Measurements from ENCODE around the gene C2orf69.
A peak's percentile ranks its signal among the peaks of the same experiment; 100 is the strongest.

Gene C2orf69

GRCh38 chr2:199940373-199940772 lies 29.3 kb downstream of the C2orf69 start:
- TF ChIP-seq, protein P1, sequence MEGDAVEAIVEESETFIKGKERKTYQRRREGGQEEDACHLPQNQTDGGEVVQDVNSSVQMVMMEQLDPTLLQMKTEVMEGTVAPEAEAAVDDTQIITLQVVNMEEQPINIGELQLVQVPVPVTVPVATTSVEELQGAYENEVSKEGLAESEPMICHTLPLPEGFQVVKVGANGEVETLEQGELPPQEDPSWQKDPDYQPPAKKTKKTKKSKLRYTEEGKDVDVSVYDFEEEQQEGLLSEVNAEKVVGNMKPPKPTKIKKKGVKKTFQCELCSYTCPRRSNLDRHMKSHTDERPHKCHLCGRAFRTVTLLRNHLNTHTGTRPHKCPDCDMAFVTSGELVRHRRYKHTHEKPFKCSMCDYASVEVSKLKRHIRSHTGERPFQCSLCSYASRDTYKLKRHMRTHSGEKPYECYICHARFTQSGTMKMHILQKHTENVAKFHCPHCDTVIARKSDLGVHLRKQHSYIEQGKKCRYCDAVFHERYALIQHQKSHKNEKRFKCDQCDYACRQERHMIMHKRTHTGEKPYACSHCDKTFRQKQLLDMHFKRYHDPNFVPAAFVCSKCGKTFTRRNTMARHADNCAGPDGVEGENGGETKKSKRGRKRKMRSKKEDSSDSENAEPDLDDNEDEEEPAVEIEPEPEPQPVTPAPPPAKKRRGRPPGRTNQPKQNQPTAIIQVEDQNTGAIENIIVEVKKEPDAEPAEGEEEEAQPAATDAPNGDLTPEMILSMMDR (IDR thresholded peaks at IDR 0.05; ENCODE audit: extremely low read depth, insufficient read depth, missing control alignments), result peak; percentile 43
- DNase-seq (ENCODE audit: low spot score), result no peak
- in situ Hi-C loops (cut with MboI; ENCODE audit: low pct_unique_long_range_greater_than_20kb, low sequenced_read_pairs, unreplicated experiment), result no loop called here

GRCh38 chr2:199943373-199943772 lies 32.3 kb downstream of the C2orf69 start:
- in situ Hi-C loops (cut with MboI; ENCODE audit: low pct_unique_long_range_greater_than_20kb, low sequenced_read_pairs, unreplicated experiment), result no loop called here
- TF ChIP-seq, protein P1 (IDR thresholded peaks at IDR 0.05; ENCODE audit: extremely low read depth, insufficient read depth, missing control alignments), result no peak
- DNase-seq (ENCODE audit: low spot score), result no peak

- no peak for DNase-seq (ENCODE audit: low spot score)
- TF ChIP-seq, protein P1 (IDR thresholded peaks at IDR 0.05; ENCODE audit: extremely low read depth, insufficient read depth, missing control alignments), result no peak
- in situ Hi-C loops (cut with MboI; ENCODE audit: low pct_unique_long_range_greater_than_20kb, low sequenced_read_pairs, unreplicated experiment), result no loop called here
Measured at GRCh38 chr2:199946196-199946595, 35.1 kb downstream of the C2orf69 start.

DNA sequence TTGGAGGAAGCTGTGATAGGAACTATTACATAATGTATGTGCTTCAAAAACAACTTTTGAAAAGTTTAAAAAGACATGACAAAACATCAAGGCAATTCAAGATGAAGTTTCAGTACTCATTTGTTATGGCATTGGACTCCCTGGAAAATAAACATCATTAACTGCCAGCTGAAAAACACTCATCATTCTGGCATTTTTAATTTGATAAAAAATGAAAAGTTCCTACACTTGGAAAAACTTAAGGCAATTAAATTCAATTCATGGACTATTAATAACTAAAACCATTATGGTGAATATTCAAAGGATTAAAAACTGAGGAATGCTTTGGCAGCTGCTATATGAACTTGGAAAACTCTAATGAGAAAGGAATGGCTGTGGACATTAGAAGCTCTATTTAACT lies 35.7 kb downstream of the C2orf69 start:
- no peak for DNase-seq (ENCODE audit: low spot score)
- TF ChIP-seq, protein P1 (IDR thresholded peaks at IDR 0.05; ENCODE audit: extremely low read depth, insufficient read depth, missing control alignments), result no peak
- in situ Hi-C loops (cut with MboI; ENCODE audit: low pct_unique_long_range_greater_than_20kb, low sequenced_read_pairs, unreplicated experiment), result no loop called here

- DNase-seq (ENCODE audit: low spot score), result no peak
- TF ChIP-seq, protein P1 (IDR thresholded peaks at IDR 0.05; ENCODE audit: extremely low read depth, insufficient read depth, missing control alignments), result no peak
Measured at GRCh38 chr2:199950396-199950795, 39.3 kb downstream of the C2orf69 start.

DNA sequence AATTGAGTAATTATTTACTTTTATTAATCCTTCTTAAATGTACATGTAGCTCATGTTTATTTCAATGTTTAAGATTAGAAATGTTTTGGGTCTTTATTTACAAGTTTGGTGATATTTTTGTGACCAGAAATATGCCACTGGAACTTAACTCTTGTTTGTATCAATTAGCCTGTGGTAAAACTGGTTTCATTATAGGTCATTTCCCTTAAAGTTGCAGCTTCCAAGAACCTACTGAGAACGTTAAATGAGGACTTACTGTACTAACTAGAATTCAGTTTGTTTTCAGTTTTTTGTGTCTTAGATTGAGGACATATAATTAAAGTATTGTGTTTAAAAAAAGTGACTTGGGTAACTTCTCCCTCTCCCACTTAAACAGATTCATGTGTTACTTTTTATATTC lies 39.9 kb downstream of the C2orf69 start:
- in situ Hi-C loops (cut with MboI; ENCODE audit: low pct_unique_long_range_greater_than_20kb, low sequenced_read_pairs, unreplicated experiment), result no loop called here
- TF ChIP-seq, protein P1 (IDR thresholded peaks at IDR 0.05; ENCODE audit: extremely low read depth, insufficient read depth, missing control alignments), result no peak

More at GRCh38 chr2:199950396-199950795, 39.3 kb downstream of the C2orf69 start:
- in situ Hi-C loops (cut with MboI; ENCODE audit: low pct_unique_long_range_greater_than_20kb, low sequenced_read_pairs, unreplicated experiment), result no loop called here

DNA sequence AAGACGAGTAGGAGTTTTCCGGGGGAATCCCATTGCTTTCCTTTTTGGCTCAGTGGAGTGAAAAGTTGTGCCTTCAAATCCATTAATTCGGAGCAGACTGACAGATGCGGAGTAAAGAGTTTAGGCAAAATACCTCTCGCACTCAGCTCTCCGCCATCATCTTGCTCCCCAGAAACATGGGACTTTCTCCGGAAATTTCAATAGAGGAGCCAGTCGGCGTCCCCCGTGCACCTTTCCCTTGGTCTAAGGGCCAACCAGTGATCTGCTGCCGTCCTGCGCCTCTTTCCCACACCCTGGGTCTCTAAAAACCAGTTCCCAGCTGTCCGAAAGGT lies 43.9 kb downstream of the C2orf69 start:
- TF ChIP-seq, protein P1 (IDR thresholded peaks at IDR 0.05; ENCODE audit: extremely low read depth, insufficient read depth, missing control alignments), result no peak
- DNase-seq (ENCODE audit: low spot score), result peak; percentile 78
- in situ Hi-C loops (cut with MboI; ENCODE audit: low pct_unique_long_range_greater_than_20kb, low sequenced_read_pairs, unreplicated experiment), result no loop called here

More for the DNA sequence above, 39.9 kb downstream of the C2orf69 start:
- no peak for DNase-seq (ENCODE audit: low spot score)
